ENCODE measurements around the gene GFER.
"Not testable (repeated sequence)": the region's sequence is repeated elsewhere in the genome, so short reads cannot be mapped to it uniquely, and the experiment has no call there.

Gene GFER

GRCh38 chr16:1953734-1954133 is 30.3 kb upstream of the GFER start:
- H3K9me3 ChIP-seq (ENCODE audit: insufficient read depth, low read length, severe bottlenecking), result no peaks in the 10 kb centered on the region
- no peaks in the 10 kb centered on the region for H3K36me3 ChIP-seq (ENCODE audit: insufficient read depth, low read length)
- H3K79me2 ChIP-seq (ENCODE audit: insufficient read depth, low read length), result no peaks in the 10 kb centered on the region
- no peaks in the 10 kb centered on the region for H4K20me1 ChIP-seq (ENCODE audit: insufficient read depth, low read length)
- H3K9ac ChIP-seq (ENCODE audit: low read depth, low read length), result no peak overlapping the region
- no peak overlapping the region for H3K4me3 ChIP-seq (ENCODE audit: low read depth in 1 of 2, low read length in 2 of 2)
- H2AFZ ChIP-seq (ENCODE audit: low read depth, low read length), result no peak overlapping the region
- no peaks in the 10 kb centered on the region for H3K27me3 ChIP-seq (ENCODE audit: insufficient read depth, low read length, poor library complexity)
- peaks cover 2% of the 10 kb centered on the region for H3K4me1 ChIP-seq (ENCODE audit: insufficient read depth, low read length)
- DNase-seq (no peak), ATAC-seq (ENCODE audit: insufficient read depth, low read depth) (no peak)
- no peak overlapping the region for H3K27ac ChIP-seq (ENCODE audit: low read length)
- H3K4me2 ChIP-seq (ENCODE audit: insufficient read depth, low read length), result no peak overlapping the region
- TF ChIP-seq EZH2 (IDR thresholded peaks at IDR 0.05; ENCODE audit: borderline replicate concordance, low read depth, low read length, severe bottlenecking) (no peak), CTCF (IDR thresholded peaks at IDR 0.05; ENCODE audit: borderline replicate concordance, extremely low read depth, low read length, poor library complexity, severe bottlenecking) (no peak)

DNA sequence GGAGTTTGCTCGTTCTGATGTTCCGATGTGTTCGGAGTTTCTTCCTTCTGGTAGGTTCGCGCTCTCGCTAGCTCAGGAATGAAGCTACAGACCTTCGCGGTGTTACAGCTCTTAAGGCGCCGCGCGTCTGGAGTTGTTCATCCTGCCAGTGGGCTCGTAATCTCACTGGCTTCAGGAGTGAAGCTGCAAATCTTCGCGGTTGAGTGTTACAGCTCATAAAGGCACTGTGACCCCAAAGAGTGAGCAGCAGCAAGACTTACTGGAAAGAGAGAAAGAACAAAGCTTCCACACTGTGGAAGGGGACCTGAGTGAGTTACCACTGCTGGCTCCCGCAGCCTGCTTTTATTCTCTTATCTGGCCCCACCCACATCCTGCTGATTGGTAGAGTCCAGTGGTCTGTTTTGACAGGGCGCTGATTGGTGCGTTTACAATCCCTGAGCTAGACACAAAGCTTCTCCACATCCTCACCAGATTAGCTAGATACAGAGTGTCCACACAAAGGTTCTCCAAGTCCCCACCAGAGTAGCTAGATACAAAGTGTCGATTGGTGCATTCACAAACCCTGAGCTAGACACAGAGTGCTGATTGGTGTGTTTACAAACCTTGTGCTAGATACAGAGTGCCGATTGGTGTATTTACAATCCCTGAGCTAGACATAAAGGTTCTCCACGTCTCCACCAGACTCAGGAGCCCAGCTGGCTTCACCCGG is 26.4 kb upstream of the GFER start:
- H3K9me3 ChIP-seq (ENCODE audit: insufficient read depth, low read length, severe bottlenecking); H2AFZ ChIP-seq (ENCODE audit: low read depth, low read length); H3K4me3 ChIP-seq (ENCODE audit: low read depth in 1 of 2, low read length in 2 of 2); ATAC-seq (ENCODE audit: insufficient read depth, low read depth); H3K4me2 ChIP-seq (ENCODE audit: insufficient read depth, low read length); H3K27ac ChIP-seq (ENCODE audit: low read length); H3K27me3 ChIP-seq (ENCODE audit: insufficient read depth, low read length, poor library complexity); H3K9ac ChIP-seq (ENCODE audit: low read depth, low read length): not testable (repeated sequence)
- H4K20me1 ChIP-seq (ENCODE audit: insufficient read depth, low read length), result peaks cover 15% of the 10 kb centered on the region
- H3K79me2 ChIP-seq (ENCODE audit: insufficient read depth, low read length), result peaks cover 25% of the 10 kb centered on the region
- H3K4me1 ChIP-seq (ENCODE audit: insufficient read depth, low read length), result peaks cover 35% of the 10 kb centered on the region
- peak; percentile 39 for DNase-seq
- H3K36me3 ChIP-seq (ENCODE audit: insufficient read depth, low read length), result peaks cover 18% of the 10 kb centered on the region

- H3K27me3 ChIP-seq (ENCODE audit: insufficient read depth, low read length, poor library complexity); DNase-seq; H3K4me3 ChIP-seq (ENCODE audit: low read depth in 1 of 2, low read length in 2 of 2); H2AFZ ChIP-seq (ENCODE audit: low read depth, low read length); H3K9ac ChIP-seq (ENCODE audit: low read depth, low read length); H3K4me2 ChIP-seq (ENCODE audit: insufficient read depth, low read length); ATAC-seq (ENCODE audit: insufficient read depth, low read depth); H3K9me3 ChIP-seq (ENCODE audit: insufficient read depth, low read length, severe bottlenecking); H3K27ac ChIP-seq (ENCODE audit: low read length): not testable (repeated sequence)
- Histone ChIP-seq H3K79me2 (ENCODE audit: insufficient read depth, low read length) (peaks cover 31% of the 10 kb centered on the region), H3K36me3 (ENCODE audit: insufficient read depth, low read length) (peaks cover 24% of the 10 kb centered on the region), H4K20me1 (ENCODE audit: insufficient read depth, low read length) (peaks cover 20% of the 10 kb centered on the region), H3K4me1 (ENCODE audit: insufficient read depth, low read length) (peaks cover 40% of the 10 kb centered on the region)
Observed at GRCh38 chr16:1958143-1958491, 25.9 kb upstream of the GFER start.

DNA sequence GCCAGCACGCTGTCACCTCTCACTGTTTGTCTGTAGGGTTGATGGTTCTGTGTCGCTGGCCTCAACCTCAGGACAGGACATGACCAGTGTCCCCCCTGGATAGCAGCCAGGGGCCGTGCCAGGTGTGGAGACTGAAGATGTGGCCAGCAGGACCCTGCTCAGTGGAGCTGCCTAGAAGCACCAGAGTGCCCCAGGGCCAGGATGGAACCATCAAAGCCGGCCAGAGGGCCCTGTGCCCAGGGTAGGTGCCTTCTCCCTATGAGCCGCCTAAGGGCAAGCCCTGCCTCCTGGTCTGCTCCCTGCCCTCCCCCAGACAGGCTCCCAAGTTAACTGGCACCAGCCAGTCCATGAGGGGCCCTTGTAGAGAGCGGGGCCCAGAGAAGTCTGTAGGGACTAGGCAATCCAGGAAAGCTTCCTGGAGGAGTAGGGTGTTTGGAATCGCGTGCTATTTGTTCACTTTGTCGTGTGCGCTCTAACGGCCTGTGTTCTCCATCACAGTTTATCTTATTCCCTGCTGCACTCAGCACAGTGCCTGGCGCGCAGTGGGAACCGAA is 25.2 kb upstream of the GFER start:
- peaks cover 27% of the 10 kb centered on the region for H4K20me1 ChIP-seq (ENCODE audit: insufficient read depth, low read length)
- no peaks in the 10 kb centered on the region for H3K9me3 ChIP-seq (ENCODE audit: insufficient read depth, low read length, severe bottlenecking)
- peaks cover 30% of the 10 kb centered on the region for H3K36me3 ChIP-seq (ENCODE audit: insufficient read depth, low read length)
- H3K27me3 ChIP-seq (ENCODE audit: insufficient read depth, low read length, poor library complexity), result no peaks in the 10 kb centered on the region
- peak overlapping the region; percentile 81 for H3K9ac ChIP-seq (ENCODE audit: low read depth, low read length)
- H3K27ac ChIP-seq (ENCODE audit: low read length), result peak overlapping the region; percentile 68
- H3K4me2 ChIP-seq (ENCODE audit: insufficient read depth, low read length), result peak overlapping the region; percentile 76
- peaks cover 37% of the 10 kb centered on the region for H3K79me2 ChIP-seq (ENCODE audit: insufficient read depth, low read length)
- peaks cover 47% of the 10 kb centered on the region for H3K4me1 ChIP-seq (ENCODE audit: insufficient read depth, low read length)
- ATAC-seq (ENCODE audit: insufficient read depth, low read depth), result no peak
- no peak for DNase-seq
- peak overlapping the region; percentile 89 for H2AFZ ChIP-seq (ENCODE audit: low read depth, low read length)
- no peak for TF ChIP-seq CTCF (IDR thresholded peaks at IDR 0.05; ENCODE audit: borderline replicate concordance, extremely low read depth, low read length, poor library complexity, severe bottlenecking)
- TF ChIP-seq EZH2 (IDR thresholded peaks at IDR 0.05; ENCODE audit: borderline replicate concordance, low read depth, low read length, severe bottlenecking), result no peak
- H3K4me3 ChIP-seq (ENCODE audit: low read depth in 1 of 2, low read length in 2 of 2), result peak overlapping the region in 1 of 2 experiments; percentile 75; a peak in 3 of 4 replicates

All from DND-41 (cell line).